Activated T-helper 2 cell treated with anti-CD3 and anti-CD28 coated beads, Interferon-gamma antibody, Interleukin-2, Interleukin-4, amounts not matched to agents 10 μg/mL and 5 μg/mL and 100 μg/mL, durations not matched to agents 14 hours and 24 hours and 36 hours (primary cell): ENCODE results near the gene CDH4. TPM values are rescaled to one million over a fixed set of nuclear protein-coding genes. Genes with fewer than 3 reads are reported as not detected.
A peak's percentile ranks its signal among the peaks of the same experiment; 100 is the strongest.

ENCODE experiments used
- DNase-seq: peaks from one replicate; pipeline ENCODE4 v3.0.0; 2021; ENCODE audit warnings: low spot score
- H3K27ac Mint-ChIP-seq: one replicate; pipeline ENCODE4 v1.8.0; 2021; ENCODE audit warnings: mixed read lengths
- H3K27me3 Mint-ChIP-seq: one replicate; pipeline ENCODE4 v1.8.0; 2021; ENCODE audit warnings: low read depth, mixed read lengths
- H3K36me3 Mint-ChIP-seq: one replicate; pipeline ENCODE4 v1.8.0; 2021; ENCODE audit warnings: low read depth, mixed read lengths
- H3K4me1 Mint-ChIP-seq: one replicate; pipeline ENCODE4 v1.8.0; 2021; ENCODE audit warnings: low read depth, mixed read lengths
- H3K4me3 Mint-ChIP-seq: one replicate; pipeline ENCODE4 v1.8.0; 2021; ENCODE audit warnings: low read depth, mild to moderate bottlenecking, moderate library complexity, mixed read lengths
- H3K9me3 Mint-ChIP-seq: one replicate; pipeline ENCODE4 v1.8.0; 2021; ENCODE audit warnings: mixed read lengths
- intact Hi-C: fragments of 100-400 bp; cut with micrococcal nuclease; formaldehyde crosslinking; loops from one replicate; pipeline ENCODE4 v1.15.1; 2023
- total RNA-seq: library from RNA; stranded (reverse); gene quantifications from 2 replicates; pipeline ENCODE4 v1.2.3, GENCODE V29; 2022

CDH4 gene
- total RNA-seq, 1 donor from 2014 or later: not detected

- intact Hi-C loops: no loop called here
- no peak for DNase-seq
- H3K27ac Mint-ChIP-seq: no peak overlapping the region
- H3K4me3 Mint-ChIP-seq: no peak overlapping the region
- H3K27me3 Mint-ChIP-seq: no peaks in the 10 kb centered on the region
- H3K4me1 Mint-ChIP-seq: peaks cover 11% of the 10 kb centered on the region
- H3K9me3 Mint-ChIP-seq: no peaks in the 10 kb centered on the region
- no peaks in the 10 kb centered on the region for H3K36me3 Mint-ChIP-seq
Observed at GRCh38 chr20:61499859-61500554, 247.9 kb downstream of the CDH4 start.

DNA sequence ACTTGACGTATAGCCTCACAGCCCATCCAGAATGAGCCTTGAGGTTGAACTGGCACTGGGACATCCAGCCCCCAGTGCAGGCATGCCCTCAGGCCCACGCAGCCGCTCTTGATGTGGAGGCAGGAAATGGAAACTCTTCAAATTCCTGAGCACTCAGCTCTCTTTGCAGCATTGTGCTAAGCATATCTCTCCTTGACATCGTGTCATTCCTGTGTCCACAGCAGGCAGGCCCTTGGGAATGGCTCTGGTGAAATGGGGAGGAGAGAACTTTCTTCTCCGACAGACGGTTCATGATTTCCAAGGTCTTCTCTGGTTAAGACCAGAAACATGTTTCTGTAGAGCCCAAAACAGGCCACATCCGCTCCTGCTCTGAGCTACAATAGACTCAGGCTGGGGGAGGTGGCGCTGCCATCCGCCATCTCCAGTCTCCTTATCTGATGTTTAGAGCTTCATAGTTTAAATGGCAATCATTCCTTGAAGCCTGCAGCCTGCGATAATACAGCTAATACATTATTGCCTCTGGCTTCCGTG is 248.8 kb downstream of the CDH4 start:
- DNase-seq: no peak
- Mint-ChIP-seq H3K4me1 (peaks cover 11% of the 10 kb centered on the region), H3K4me3 (no peak overlapping the region), H3K27ac (peak overlapping the region; percentile 76), H3K27me3 (no peaks in the 10 kb centered on the region), H3K9me3 (no peaks in the 10 kb centered on the region), H3K36me3 (no peaks in the 10 kb centered on the region)
- intact Hi-C loops: no loop called here

DNA sequence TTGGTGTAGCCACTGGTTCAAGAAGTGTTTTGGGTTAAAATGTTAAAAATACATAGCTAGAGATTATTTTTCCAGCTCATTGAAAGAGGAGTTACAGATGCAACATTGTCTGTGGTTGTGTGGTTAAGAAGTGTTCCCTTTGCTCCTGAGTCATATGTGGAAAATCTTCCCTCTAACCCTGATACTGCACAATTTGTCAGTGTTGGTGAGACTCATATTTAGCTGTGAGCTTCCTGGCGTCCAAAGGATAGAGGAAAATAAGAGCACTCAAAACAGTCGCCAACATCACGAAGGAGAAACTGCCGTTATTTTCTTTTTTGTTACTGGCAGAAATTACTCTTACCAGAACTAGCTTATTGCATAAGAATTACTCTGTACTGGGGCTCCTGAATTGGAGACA is 250.4 kb downstream of the CDH4 start:
- Mint-ChIP-seq H3K4me3 (no peak overlapping the region), H3K27me3 (no peaks in the 10 kb centered on the region), H3K9me3 (no peaks in the 10 kb centered on the region), H3K36me3 (no peaks in the 10 kb centered on the region), H3K4me1 (peaks cover 3% of the 10 kb centered on the region), H3K27ac (no peak overlapping the region)
- intact Hi-C loops: no loop called here
- no peak for DNase-seq

GRCh38 chr20:61503106-61503505 is 251.0 kb downstream of the CDH4 start:
- Mint-ChIP-seq H3K27me3 (no peaks in the 10 kb centered on the region), H3K27ac (no peak overlapping the region), H3K4me1 (peaks cover 3% of the 10 kb centered on the region), H3K36me3 (no peaks in the 10 kb centered on the region), H3K9me3 (no peaks in the 10 kb centered on the region), H3K4me3 (no peak overlapping the region)
- no peak for DNase-seq
- intact Hi-C loops: no loop called here

- DNase-seq: no peak
- Mint-ChIP-seq H3K4me3 (no peak overlapping the region), H3K4me1 (peaks cover 3% of the 10 kb centered on the region), H3K27ac (no peak overlapping the region), H3K36me3 (no peaks in the 10 kb centered on the region), H3K27me3 (no peaks in the 10 kb centered on the region), H3K9me3 (no peaks in the 10 kb centered on the region)
- intact Hi-C loops: no loop called here
Observed at GRCh38 chr20:61505508-61505907, 253.4 kb downstream of the CDH4 start.

- no peaks in the 10 kb centered on the region for H3K4me1 Mint-ChIP-seq
- no peak overlapping the region for H3K4me3 Mint-ChIP-seq
- no peak overlapping the region for H3K27ac Mint-ChIP-seq
- no peaks in the 10 kb centered on the region for H3K36me3 Mint-ChIP-seq
- H3K27me3 Mint-ChIP-seq: no peaks in the 10 kb centered on the region
- intact Hi-C loops: no loop called here
- H3K9me3 Mint-ChIP-seq: no peaks in the 10 kb centered on the region
- no peak for DNase-seq
Observed at GRCh38 chr20:61507778-61508177, 255.7 kb downstream of the CDH4 start.

GRCh38 chr20:61508301-61509096 is 256.4 kb downstream of the CDH4 start:
- intact Hi-C loops: no loop called here
- Mint-ChIP-seq H3K27me3 (no peaks in the 10 kb centered on the region), H3K27ac (no peak overlapping the region), H3K4me1 (no peaks in the 10 kb centered on the region), H3K9me3 (no peaks in the 10 kb centered on the region), H3K36me3 (no peaks in the 10 kb centered on the region), H3K4me3 (no peak overlapping the region)
- no peak for DNase-seq

GRCh38 chr20:61510778-61511330 is 258.8 kb downstream of the CDH4 start:
- H3K4me3 Mint-ChIP-seq: no peak overlapping the region
- H3K36me3 Mint-ChIP-seq: no peaks in the 10 kb centered on the region
- intact Hi-C loops: no loop called here
- H3K4me1 Mint-ChIP-seq: no peaks in the 10 kb centered on the region
- H3K27me3 Mint-ChIP-seq: no peaks in the 10 kb centered on the region
- H3K27ac Mint-ChIP-seq: no peak overlapping the region
- no peaks in the 10 kb centered on the region for H3K9me3 Mint-ChIP-seq
- DNase-seq: no peak

GRCh38 chr20:61512475-61512874 is 260.4 kb downstream of the CDH4 start:
- Mint-ChIP-seq H3K27ac (no peak overlapping the region), H3K27me3 (no peaks in the 10 kb centered on the region), H3K36me3 (no peaks in the 10 kb centered on the region), H3K4me3 (no peak overlapping the region), H3K9me3 (no peaks in the 10 kb centered on the region), H3K4me1 (no peaks in the 10 kb centered on the region)
- intact Hi-C loops: no loop called here
- no peak for DNase-seq

GRCh38 chr20:61513124-61514017 is 261.3 kb downstream of the CDH4 start:
- Mint-ChIP-seq H3K4me1 (no peaks in the 10 kb centered on the region), H3K4me3 (no peak overlapping the region), H3K27ac (no peak overlapping the region), H3K9me3 (no peaks in the 10 kb centered on the region), H3K36me3 (no peaks in the 10 kb centered on the region), H3K27me3 (no peaks in the 10 kb centered on the region)
- intact Hi-C loops: no loop called here
- no peak for DNase-seq

- H3K4me3 Mint-ChIP-seq: no peak overlapping the region
- no peak overlapping the region for H3K27ac Mint-ChIP-seq
- H3K27me3 Mint-ChIP-seq: no peaks in the 10 kb centered on the region
- intact Hi-C loops: no loop called here
- H3K9me3 Mint-ChIP-seq: no peaks in the 10 kb centered on the region
- H3K36me3 Mint-ChIP-seq: no peaks in the 10 kb centered on the region
- H3K4me1 Mint-ChIP-seq: no peaks in the 10 kb centered on the region
- no peak for DNase-seq
Observed at GRCh38 chr20:61514018-61514365, 261.9 kb downstream of the CDH4 start.

DNA sequence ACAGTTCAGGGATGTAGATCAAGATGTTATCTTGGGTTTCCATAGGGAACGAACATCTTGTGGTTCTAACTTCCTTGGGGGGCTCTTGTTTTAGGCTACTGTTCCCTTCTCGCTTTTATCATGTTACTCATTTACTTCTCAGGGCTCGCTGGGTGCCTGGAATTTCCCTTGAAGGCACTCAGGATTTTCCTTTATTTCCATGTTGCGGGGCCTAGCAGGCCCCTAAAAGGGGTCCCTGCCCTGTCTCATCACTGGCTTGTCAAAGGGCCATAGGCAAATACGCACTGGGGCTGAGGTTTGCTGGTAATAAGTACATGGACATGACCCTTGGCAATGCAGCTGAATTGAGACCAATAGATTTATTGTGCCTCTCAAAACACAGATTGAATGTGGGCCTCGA is 262.3 kb downstream of the CDH4 start:
- H3K4me3 Mint-ChIP-seq: no peak overlapping the region
- DNase-seq: no peak
- no peaks in the 10 kb centered on the region for H3K36me3 Mint-ChIP-seq

More for the DNA sequence above, 262.3 kb downstream of the CDH4 start:
- H3K4me1 Mint-ChIP-seq: no peaks in the 10 kb centered on the region
- intact Hi-C loops: no loop called here
- H3K27me3 Mint-ChIP-seq: no peaks in the 10 kb centered on the region
- no peaks in the 10 kb centered on the region for H3K9me3 Mint-ChIP-seq
- H3K27ac Mint-ChIP-seq: no peak overlapping the region
